Measurements from ENCODE around the gene ETV6. TPM values are rescaled to one million over a fixed set of nuclear protein-coding genes. Genes with fewer than 3 reads are reported as not detected.

The ETV6 gene
- total RNA-seq, 2 donors from 2014 or later: 17.5 to 17.9 TPM

GRCh38 chr12:11687528-11687927, 38.1 kb downstream of the ETV6 start:
- TF ChIP-seq POLR2A (IDR thresholded peaks at IDR 0.05): no peak
- TF ChIP-seq CTCF (IDR thresholded peaks at IDR 0.05): no peak
- Histone ChIP-seq H3K27ac (peak overlapping the region; percentile 0 to 45 (median 12)), H3K27me3 (no peaks in the 10 kb centered on the region), H3K4me1 (peaks cover 38% of the 10 kb centered on the region), H3K36me3 (replicated peaks in 1 of 2; ENCODE audit: insufficient read depth in 1 of 2, low read depth in 2 of 2) (no peaks in the 10 kb centered on the region), H3K9me3 (no peaks in the 10 kb centered on the region), H3K4me3 (no peak overlapping the region)
- WGBS, 2 donors: 26 to 33% methylated on average over 2 of the region's 2 CpGs
- ATAC-seq: peak; percentile 58
- intact Hi-C loops (cut with DNase I): no loop called here
- no peak for DNase-seq

- WGBS, 2 donors: 64% methylated on average over 4 of the region's 4 CpGs
- no peak for ATAC-seq
- Histone ChIP-seq H3K27me3 (no peaks in the 10 kb centered on the region), H3K27ac (peak overlapping the region in 2 of 4 donors; percentile 0 to 8), H3K9me3 (no peaks in the 10 kb centered on the region), H3K4me1 (peaks cover 38% of the 10 kb centered on the region), H3K36me3 (replicated peaks in 1 of 2; ENCODE audit: insufficient read depth in 1 of 2, low read depth in 2 of 2) (no peaks in the 10 kb centered on the region), H3K4me3 (no peak overlapping the region)
- TF ChIP-seq POLR2A (IDR thresholded peaks at IDR 0.05): no peak
- no peak for TF ChIP-seq CTCF (IDR thresholded peaks at IDR 0.05)
- DNase-seq: no peak
- intact Hi-C loops (cut with DNase I): no loop called here
Measured at GRCh38 chr12:11688379-11688778, 38.9 kb downstream of the ETV6 start.

- Histone ChIP-seq H3K36me3 (replicated peaks in 1 of 2; ENCODE audit: insufficient read depth in 1 of 2, low read depth in 2 of 2) (no peaks in the 10 kb centered on the region), H3K4me1 (peaks cover 38% of the 10 kb centered on the region), H3K4me3 (no peak overlapping the region), H3K27me3 (no peaks in the 10 kb centered on the region), H3K9me3 (no peaks in the 10 kb centered on the region), H3K27ac (peak overlapping the region in 1 of 4 donors; percentile 8)
- TF ChIP-seq CTCF (IDR thresholded peaks at IDR 0.05) (no peak), POLR2A (IDR thresholded peaks at IDR 0.05) (no peak)
- 85 to 86% methylated on average over 2 of the region's 2 CpGs for WGBS, 2 donors
- intact Hi-C loops (cut with DNase I): no loop called here
- ATAC-seq: no peak
- DNase-seq: no peak
Measured at GRCh38 chr12:11688831-11689230, 39.4 kb downstream of the ETV6 start.

- no peaks in the 10 kb centered on the region for H3K36me3 ChIP-seq (replicated peaks in 1 of 2; ENCODE audit: insufficient read depth in 1 of 2, low read depth in 2 of 2)
- ATAC-seq: no peak
- intact Hi-C loops (cut with DNase I): no loop called here
- H3K27ac ChIP-seq: no peak overlapping the region
- H3K4me1 ChIP-seq: peaks cover 39% of the 10 kb centered on the region
- H3K4me3 ChIP-seq: no peak overlapping the region
- DNase-seq: no peak
- no peak for TF ChIP-seq POLR2A (IDR thresholded peaks at IDR 0.05)
- TF ChIP-seq CTCF (IDR thresholded peaks at IDR 0.05): no peak
- WGBS, 2 donors: 92 to 98% methylated on average over 10 of the region's 10 CpGs
- no peaks in the 10 kb centered on the region for H3K9me3 ChIP-seq
- H3K27me3 ChIP-seq: no peaks in the 10 kb centered on the region
Measured at GRCh38 chr12:11689591-11690186, 40.2 kb downstream of the ETV6 start.

- TF ChIP-seq CTCF (IDR thresholded peaks at IDR 0.05): no peak
- no peak for TF ChIP-seq POLR2A (IDR thresholded peaks at IDR 0.05)
- DNase-seq (peak in 1 of 4 donors; percentile 24), ATAC-seq (no peak)
- H3K27me3 ChIP-seq: no peaks in the 10 kb centered on the region
- no peak overlapping the region for H3K27ac ChIP-seq
- no peaks in the 10 kb centered on the region for H3K36me3 ChIP-seq (replicated peaks in 1 of 2; ENCODE audit: insufficient read depth in 1 of 2, low read depth in 2 of 2)
- intact Hi-C loops (cut with DNase I): no loop called here
- no peaks in the 10 kb centered on the region for H3K9me3 ChIP-seq
- H3K4me3 ChIP-seq: no peak overlapping the region
- H3K4me1 ChIP-seq: peaks cover 43% of the 10 kb centered on the region
- WGBS, 2 donors: 84 to 92% methylated on average over 6 of the region's 6 CpGs
Measured at GRCh38 chr12:11693067-11693466, 43.6 kb downstream of the ETV6 start.
